Breast epithelium (tissue), 3 donors: Measurements from ENCODE around the gene RMND1.

ENCODE experiments used
- CTCF ChIP-seq, 3 donors: fragments of 450-650 bp; IDR thresholded peaks; one replicate each; pipeline ENCODE4 v1.5.1; 2016 to 2017; ENCODE audit warnings: antibody characterized with exemption in 3 of 3, mild to moderate bottlenecking in 3 of 3, moderate library complexity in 3 of 3
- POLR2A ChIP-seq: fragments of 450-650 bp; IDR thresholded peaks from one replicate; pipeline ENCODE4 v1.6.1; 2016; ENCODE audit warnings: antibody characterized with exemption, mild to moderate bottlenecking, moderate library complexity
- POLR2AphosphoS5 ChIP-seq, 3 donors: sonication (generic); formaldehyde crosslinking; IDR thresholded peaks; one replicate each; pipeline ENCODE4 v1.6.1; 2017; ENCODE audit warnings: antibody characterized with exemption in 3 of 3

DNA sequence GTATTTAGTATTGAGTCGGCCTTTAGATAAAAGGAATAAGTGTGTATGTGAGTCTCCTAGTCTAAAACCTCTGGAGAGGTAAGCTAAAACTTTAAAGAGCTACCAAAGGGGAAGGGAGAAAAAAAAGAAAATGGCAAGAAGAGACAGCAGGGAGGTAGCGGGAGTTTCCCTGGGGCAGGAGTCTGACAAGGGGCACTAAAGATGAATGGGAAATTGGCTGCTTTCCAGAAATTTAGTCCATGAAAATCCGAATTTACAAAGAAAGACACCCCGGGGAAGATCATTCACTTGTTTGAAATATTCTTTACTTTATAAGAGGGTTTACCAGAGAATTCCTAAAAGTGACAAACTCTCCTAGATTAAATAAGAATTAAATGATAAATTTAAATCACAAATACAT lies 19.3 kb downstream of the RMND1 start:
- TF ChIP-seq CTCF (IDR thresholded peaks at IDR 0.05), result no peak
- TF ChIP-seq POLR2A, result no peak
- TF ChIP-seq POLR2AphosphoS5 (IDR thresholded peaks at IDR 0.05), result no peak
